WTC11 (cell line): ENCODE results near the gene ETV3.

Experiments used
- ESRRA ChIP-seq: sonication (generic); formaldehyde crosslinking; IDR thresholded peaks from 2 replicates; pipeline ENCODE4 v1.8.1; 2022; ENCODE audit warnings: mild to moderate bottlenecking, missing genetic modification reagents, borderline replicate concordance
- FOXJ3 ChIP-seq: sonication (generic); formaldehyde crosslinking; IDR thresholded peaks from 2 replicates; pipeline ENCODE4 v1.9.0; 2021; ENCODE audit warnings: missing genetic modification reagents, mild to moderate bottlenecking, borderline replicate concordance
- JUN ChIP-seq: sonication (generic); formaldehyde crosslinking; IDR thresholded peaks from 2 replicates; pipeline ENCODE4 v1.8.0; 2023; ENCODE audit warnings: mild to moderate bottlenecking, missing genetic modification reagents
- MXD4 ChIP-seq: fragments of 250-450 bp; sonication (Bioruptor Pico); IDR thresholded peaks from 2 replicates; pipeline ENCODE4 v1.8.0; 2021; ENCODE audit warnings: mild to moderate bottlenecking, moderate library complexity, borderline replicate concordance
- NR3C1 ChIP-seq: sonication (generic); formaldehyde crosslinking; conservative IDR thresholded peaks from 2 replicates; pipeline ENCODE4 v1.8.1; 2023; ENCODE audit warnings: low read depth, mild to moderate bottlenecking, missing genetic modification reagents
- SMAD4 ChIP-seq: sonication (generic); formaldehyde crosslinking; IDR thresholded peaks from 2 replicates; pipeline ENCODE4 v1.8.0; 2022; ENCODE audit warnings: mild to moderate bottlenecking, missing genetic modification reagents
- ZNF232 ChIP-seq: sonication (generic); formaldehyde crosslinking; IDR thresholded peaks from 2 replicates; pipeline ENCODE4 v1.8.0; 2022; ENCODE audit warnings: mild to moderate bottlenecking, missing genetic modification reagents
- TF ChIP-seq, protein P1 (sequence below): fragments of 200-600 bp; IDR thresholded peaks from 2 replicates; pipeline ENCODE4 v1.8.0; 2022; ENCODE audit warnings: antibody characterized with exemption
- TF ChIP-seq, protein P2 (sequence below): sonication (generic); formaldehyde crosslinking; IDR thresholded peaks from 2 replicates; pipeline ENCODE4 v1.8.1; 2022; ENCODE audit warnings: mild to moderate bottlenecking, moderate library complexity, missing genetic modification reagents
- TF ChIP-seq, protein P3 (sequence below): sonication (generic); formaldehyde crosslinking; IDR thresholded peaks from 2 replicates; pipeline ENCODE4 v1.8.1; 2022; ENCODE audit warnings: low read depth, missing genetic modification reagents, borderline replicate concordance
- TF ChIP-seq, protein P4 (sequence below): sonication (generic); formaldehyde crosslinking; IDR thresholded peaks from 2 replicates; pipeline ENCODE4 v1.8.0; 2023; ENCODE audit warnings: mild to moderate bottlenecking, missing genetic modification reagents
- TF ChIP-seq, protein P5 (sequence below): sonication (generic); formaldehyde crosslinking; IDR thresholded peaks from 2 replicates; pipeline ENCODE4 v1.8.1; 2023; ENCODE audit warnings: mild to moderate bottlenecking, missing genetic modification reagents
- TF ChIP-seq, protein P6 (sequence below): sonication (generic); formaldehyde crosslinking; IDR thresholded peaks from 2 replicates; pipeline ENCODE4 v1.8.0; 2023; ENCODE audit warnings: missing genetic modification reagents

DNA sequence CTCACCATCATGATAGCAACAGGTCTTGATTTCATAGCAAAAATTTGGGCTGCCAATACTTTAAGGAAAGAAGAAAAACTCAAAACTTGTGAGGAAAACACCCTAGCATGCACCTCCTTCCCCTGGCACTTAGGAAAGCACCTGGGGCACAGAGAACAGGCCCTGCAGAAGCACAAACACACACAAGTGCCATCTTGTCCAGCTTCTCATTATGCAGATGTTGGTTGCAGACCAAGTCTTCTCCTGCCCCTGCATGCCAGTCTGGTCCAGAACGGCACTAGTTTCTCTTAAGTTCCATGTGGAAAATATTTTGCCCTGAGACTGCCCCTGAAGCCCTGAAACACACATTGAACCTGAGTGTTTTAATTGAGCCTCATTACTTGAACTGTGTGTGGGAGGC, 6.3 kb upstream of the ETV3 start:
- TF ChIP-seq, protein P1, sequence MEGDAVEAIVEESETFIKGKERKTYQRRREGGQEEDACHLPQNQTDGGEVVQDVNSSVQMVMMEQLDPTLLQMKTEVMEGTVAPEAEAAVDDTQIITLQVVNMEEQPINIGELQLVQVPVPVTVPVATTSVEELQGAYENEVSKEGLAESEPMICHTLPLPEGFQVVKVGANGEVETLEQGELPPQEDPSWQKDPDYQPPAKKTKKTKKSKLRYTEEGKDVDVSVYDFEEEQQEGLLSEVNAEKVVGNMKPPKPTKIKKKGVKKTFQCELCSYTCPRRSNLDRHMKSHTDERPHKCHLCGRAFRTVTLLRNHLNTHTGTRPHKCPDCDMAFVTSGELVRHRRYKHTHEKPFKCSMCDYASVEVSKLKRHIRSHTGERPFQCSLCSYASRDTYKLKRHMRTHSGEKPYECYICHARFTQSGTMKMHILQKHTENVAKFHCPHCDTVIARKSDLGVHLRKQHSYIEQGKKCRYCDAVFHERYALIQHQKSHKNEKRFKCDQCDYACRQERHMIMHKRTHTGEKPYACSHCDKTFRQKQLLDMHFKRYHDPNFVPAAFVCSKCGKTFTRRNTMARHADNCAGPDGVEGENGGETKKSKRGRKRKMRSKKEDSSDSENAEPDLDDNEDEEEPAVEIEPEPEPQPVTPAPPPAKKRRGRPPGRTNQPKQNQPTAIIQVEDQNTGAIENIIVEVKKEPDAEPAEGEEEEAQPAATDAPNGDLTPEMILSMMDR, result no peak
- TF ChIP-seq, protein P2, sequence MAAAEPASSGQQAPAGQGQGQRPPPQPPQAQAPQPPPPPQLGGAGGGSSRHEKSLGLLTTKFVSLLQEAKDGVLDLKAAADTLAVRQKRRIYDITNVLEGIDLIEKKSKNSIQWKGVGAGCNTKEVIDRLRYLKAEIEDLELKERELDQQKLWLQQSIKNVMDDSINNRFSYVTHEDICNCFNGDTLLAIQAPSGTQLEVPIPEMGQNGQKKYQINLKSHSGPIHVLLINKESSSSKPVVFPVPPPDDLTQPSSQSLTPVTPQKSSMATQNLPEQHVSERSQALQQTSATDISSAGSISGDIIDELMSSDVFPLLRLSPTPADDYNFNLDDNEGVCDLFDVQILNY (CRISPR knock-in tag), result no peak
- TF ChIP-seq, protein P3, sequence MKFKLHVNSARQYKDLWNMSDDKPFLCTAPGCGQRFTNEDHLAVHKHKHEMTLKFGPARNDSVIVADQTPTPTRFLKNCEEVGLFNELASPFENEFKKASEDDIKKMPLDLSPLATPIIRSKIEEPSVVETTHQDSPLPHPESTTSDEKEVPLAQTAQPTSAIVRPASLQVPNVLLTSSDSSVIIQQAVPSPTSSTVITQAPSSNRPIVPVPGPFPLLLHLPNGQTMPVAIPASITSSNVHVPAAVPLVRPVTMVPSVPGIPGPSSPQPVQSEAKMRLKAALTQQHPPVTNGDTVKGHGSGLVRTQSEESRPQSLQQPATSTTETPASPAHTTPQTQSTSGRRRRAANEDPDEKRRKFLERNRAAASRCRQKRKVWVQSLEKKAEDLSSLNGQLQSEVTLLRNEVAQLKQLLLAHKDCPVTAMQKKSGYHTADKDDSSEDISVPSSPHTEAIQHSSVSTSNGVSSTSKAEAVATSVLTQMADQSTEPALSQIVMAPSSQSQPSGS (CRISPR knock-in tag), result no peak
- TF ChIP-seq, protein P4, sequence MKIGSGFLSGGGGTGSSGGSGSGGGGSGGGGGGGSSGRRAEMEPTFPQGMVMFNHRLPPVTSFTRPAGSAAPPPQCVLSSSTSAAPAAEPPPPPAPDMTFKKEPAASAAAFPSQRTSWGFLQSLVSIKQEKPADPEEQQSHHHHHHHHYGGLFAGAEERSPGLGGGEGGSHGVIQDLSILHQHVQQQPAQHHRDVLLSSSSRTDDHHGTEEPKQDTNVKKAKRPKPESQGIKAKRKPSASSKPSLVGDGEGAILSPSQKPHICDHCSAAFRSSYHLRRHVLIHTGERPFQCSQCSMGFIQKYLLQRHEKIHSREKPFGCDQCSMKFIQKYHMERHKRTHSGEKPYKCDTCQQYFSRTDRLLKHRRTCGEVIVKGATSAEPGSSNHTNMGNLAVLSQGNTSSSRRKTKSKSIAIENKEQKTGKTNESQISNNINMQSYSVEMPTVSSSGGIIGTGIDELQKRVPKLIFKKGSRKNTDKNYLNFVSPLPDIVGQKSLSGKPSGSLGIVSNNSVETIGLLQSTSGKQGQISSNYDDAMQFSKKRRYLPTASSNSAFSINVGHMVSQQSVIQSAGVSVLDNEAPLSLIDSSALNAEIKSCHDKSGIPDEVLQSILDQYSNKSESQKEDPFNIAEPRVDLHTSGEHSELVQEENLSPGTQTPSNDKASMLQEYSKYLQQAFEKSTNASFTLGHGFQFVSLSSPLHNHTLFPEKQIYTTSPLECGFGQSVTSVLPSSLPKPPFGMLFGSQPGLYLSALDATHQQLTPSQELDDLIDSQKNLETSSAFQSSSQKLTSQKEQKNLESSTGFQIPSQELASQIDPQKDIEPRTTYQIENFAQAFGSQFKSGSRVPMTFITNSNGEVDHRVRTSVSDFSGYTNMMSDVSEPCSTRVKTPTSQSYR (CRISPR knock-in tag), result no peak
- TF ChIP-seq, protein P5, sequence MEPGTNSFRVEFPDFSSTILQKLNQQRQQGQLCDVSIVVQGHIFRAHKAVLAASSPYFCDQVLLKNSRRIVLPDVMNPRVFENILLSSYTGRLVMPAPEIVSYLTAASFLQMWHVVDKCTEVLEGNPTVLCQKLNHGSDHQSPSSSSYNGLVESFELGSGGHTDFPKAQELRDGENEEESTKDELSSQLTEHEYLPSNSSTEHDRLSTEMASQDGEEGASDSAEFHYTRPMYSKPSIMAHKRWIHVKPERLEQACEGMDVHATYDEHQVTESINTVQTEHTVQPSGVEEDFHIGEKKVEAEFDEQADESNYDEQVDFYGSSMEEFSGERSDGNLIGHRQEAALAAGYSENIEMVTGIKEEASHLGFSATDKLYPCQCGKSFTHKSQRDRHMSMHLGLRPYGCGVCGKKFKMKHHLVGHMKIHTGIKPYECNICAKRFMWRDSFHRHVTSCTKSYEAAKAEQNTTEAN (CRISPR knock-in tag), result no peak
- TF ChIP-seq, protein P6, sequence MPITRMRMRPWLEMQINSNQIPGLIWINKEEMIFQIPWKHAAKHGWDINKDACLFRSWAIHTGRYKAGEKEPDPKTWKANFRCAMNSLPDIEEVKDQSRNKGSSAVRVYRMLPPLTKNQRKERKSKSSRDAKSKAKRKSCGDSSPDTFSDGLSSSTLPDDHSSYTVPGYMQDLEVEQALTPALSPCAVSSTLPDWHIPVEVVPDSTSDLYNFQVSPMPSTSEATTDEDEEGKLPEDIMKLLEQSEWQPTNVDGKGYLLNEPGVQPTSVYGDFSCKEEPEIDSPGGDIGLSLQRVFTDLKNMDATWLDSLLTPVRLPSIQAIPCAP (CRISPR knock-in tag), result no peak
- TF ChIP-seq ZNF232 (CRISPR knock-in tag) (no peak), NR3C1 (CRISPR knock-in tag) (no peak), JUN (no peak), FOXJ3 (no peak), MXD4 (CRISPR knock-in tag) (no peak), SMAD4 (CRISPR knock-in tag) (no peak), ESRRA (no peak)
